CD4-positive, alpha-beta T cell treated with Interleukin-17A for 1 hour (primary cell): ENCODE measurements around the gene FRAT2.

Source experiments
- DNase-seq: peaks from one replicate; pipeline ENCODE4 v3.0.0-alpha.2; 2020

The FRAT2 gene

GRCh38 chr10:97323501-97323900, 11.0 kb downstream of the FRAT2 start:
- DNase-seq: no peak

GRCh38 chr10:97321804-97322190, 12.7 kb downstream of the FRAT2 start:
- DNase-seq: no peak

- DNase-seq: no peak
Observed at GRCh38 chr10:97321032-97321803, 13.3 kb downstream of the FRAT2 start.

GRCh38 chr10:97320480-97321031, 14.0 kb downstream of the FRAT2 start:
- DNase-seq: no peak

GRCh38 chr10:97319671-97320479, 14.7 kb downstream of the FRAT2 start:
- DNase-seq: peak; percentile 73

GRCh38 chr10:97318772-97319651, 15.5 kb downstream of the FRAT2 start, which contains the start of gene FRAT1:
TSS of gene FRAT1 (plus strand) at chr10:97319271. CDS start at chr10:97319454, 183 bp downstream.
- peak; percentile 92 for DNase-seq

- DNase-seq: no peak
Observed at GRCh38 chr10:97314671-97315070, 19.9 kb downstream of the FRAT2 start.

- DNase-seq: no peak
Observed at GRCh38 chr10:97312897-97313296, 21.6 kb downstream of the FRAT2 start.

- DNase-seq: no peak
Observed at GRCh38 chr10:97311111-97311626, 23.4 kb downstream of the FRAT2 start.

GRCh38 chr10:97307866-97308780, 26.4 kb downstream of the FRAT2 start:
- no peak for DNase-seq

- no peak for DNase-seq
Observed at GRCh38 chr10:97307441-97307840, 27.1 kb downstream of the FRAT2 start.

GRCh38 chr10:97302088-97302791, 32.3 kb downstream of the FRAT2 start:
- DNase-seq: no peak

GRCh38 chr10:97300980-97301379, 33.5 kb downstream of the FRAT2 start:
- DNase-seq: no peak

- DNase-seq: no peak
Observed at GRCh38 chr10:97298223-97298571, 36.3 kb downstream of the FRAT2 start.

GRCh38 chr10:97297556-97298222, 36.8 kb downstream of the FRAT2 start:
- DNase-seq: no peak

- no peak for DNase-seq
Observed at GRCh38 chr10:97292862-97293198, 41.7 kb downstream of the FRAT2 start.

GRCh38 chr10:97292097-97292861, 42.2 kb downstream of the FRAT2 start, which contains the start of gene ARHGAP19:
TSS of gene ARHGAP19 (minus strand) at chr10:97292637. CDS start at chr10:97292627, 10 bp downstream.
- DNase-seq: peak; percentile 98

- no peak for DNase-seq
Observed at GRCh38 chr10:97291357-97292096, 43.0 kb downstream of the FRAT2 start.
